ENCODE data around the gene MGAT4D. TPM values are rescaled to one million over a fixed set of nuclear protein-coding genes. Genes with fewer than 3 reads are reported as not detected.

Gene MGAT4D
- polyA plus RNA-seq, 1 donor (not counting 4 experiments of a cell fraction or from before 2014, with no cell fraction given) = not detected

- TF ChIP-seq EZH2 (IDR thresholded peaks at IDR 0.05; ENCODE audit: low read length) = no peak
- TF ChIP-seq CTCF (optimal IDR thresholded peaks at IDR 0.05 in 1 of 3, IDR thresholded peaks at IDR 0.05 in 1 of 3, conservative IDR thresholded peaks at IDR 0.05 in 1 of 3; ENCODE audit: extremely low read depth in 1 of 3, insufficient read depth in 2 of 3, low read length in 3 of 3) = no peak
- DNase-seq (ENCODE audit: low read depth, low spot score) (no peak), FAIRE-seq (no peak)
- Histone ChIP-seq H3K27ac (ENCODE audit: control insufficient read depth, insufficient read depth, low read length) (no peak overlapping the region), H3K9me1 (ENCODE audit: control insufficient read depth, extremely low read depth, insufficient read depth, low read length) (no peaks in the 10 kb centered on the region), H4K20me1 (ENCODE audit: control insufficient read depth, extremely low read depth, insufficient read depth, low read length) (no peaks in the 10 kb centered on the region), H3K4me2 (ENCODE audit: control insufficient read depth, extremely low read depth, insufficient read depth, low read depth, low read length) (no peak overlapping the region), H3K9me3 (ENCODE audit: control insufficient read depth, low read depth, low read length) (no peaks in the 10 kb centered on the region), H2AFZ (ENCODE audit: control insufficient read depth, low read length) (no peak overlapping the region), H3K4me1 (ENCODE audit: control insufficient read depth, extremely low read depth, insufficient read depth, low read length) (no peaks in the 10 kb centered on the region), H3K4me3 (ENCODE audit: control insufficient read depth in 2 of 3, extremely low read depth in 1 of 3, insufficient read depth in 2 of 3, low read depth in 1 of 3, low read length in 3 of 3) (no peak overlapping the region), H3K79me2 (ENCODE audit: control insufficient read depth, insufficient read depth, low read length) (no peaks in the 10 kb centered on the region), H3K27me3 (ENCODE audit: control insufficient read depth, extremely low read depth, insufficient read depth, low read length) (no peaks in the 10 kb centered on the region), H3K9ac (ENCODE audit: control insufficient read depth, extremely low read depth, insufficient read depth, low read length) (no peak overlapping the region), H3K36me3 (ENCODE audit: control insufficient read depth in 2 of 2, extremely low read depth in 1 of 2, insufficient read depth in 2 of 2, low read length in 2 of 2) (no peaks in the 10 kb centered on the region)
- dilution Hi-C loops (cut with MboI; ENCODE audit: extremely low pct_ligation_motif_present, low sequenced_read_pairs) = no loop called here
These were observed 47.7 kb downstream of the MGAT4D start for GRCh38 chr4:140450352-140450751.

GRCh38 chr4:140448830-140449229 is 49.3 kb downstream of the MGAT4D start:
- no peak overlapping the region for H3K4me3 ChIP-seq (ENCODE audit: control insufficient read depth in 2 of 3, extremely low read depth in 1 of 3, insufficient read depth in 2 of 3, low read depth in 1 of 3, low read length in 3 of 3)
- no peak for DNase-seq (ENCODE audit: low read depth, low spot score)
- no peak overlapping the region for H3K4me2 ChIP-seq (ENCODE audit: control insufficient read depth, extremely low read depth, insufficient read depth, low read depth, low read length)

More at GRCh38 chr4:140448830-140449229, 49.3 kb downstream of the MGAT4D start:
- Histone ChIP-seq H3K27me3 (ENCODE audit: control insufficient read depth, extremely low read depth, insufficient read depth, low read length) (no peaks in the 10 kb centered on the region), H3K79me2 (ENCODE audit: control insufficient read depth, insufficient read depth, low read length) (no peaks in the 10 kb centered on the region), H3K9ac (ENCODE audit: control insufficient read depth, extremely low read depth, insufficient read depth, low read length) (no peak overlapping the region), H3K27ac (ENCODE audit: control insufficient read depth, insufficient read depth, low read length) (no peak overlapping the region), H4K20me1 (ENCODE audit: control insufficient read depth, extremely low read depth, insufficient read depth, low read length) (no peaks in the 10 kb centered on the region), H3K9me3 (ENCODE audit: control insufficient read depth, low read depth, low read length) (no peaks in the 10 kb centered on the region), H3K9me1 (ENCODE audit: control insufficient read depth, extremely low read depth, insufficient read depth, low read length) (no peaks in the 10 kb centered on the region), H3K4me1 (ENCODE audit: control insufficient read depth, extremely low read depth, insufficient read depth, low read length) (no peaks in the 10 kb centered on the region), H3K36me3 (ENCODE audit: control insufficient read depth in 2 of 2, extremely low read depth in 1 of 2, insufficient read depth in 2 of 2, low read length in 2 of 2) (no peaks in the 10 kb centered on the region), H2AFZ (ENCODE audit: control insufficient read depth, low read length) (no peak overlapping the region)
- dilution Hi-C loops (cut with MboI; ENCODE audit: extremely low pct_ligation_motif_present, low sequenced_read_pairs) = no loop called here
- FAIRE-seq = no peak
- TF ChIP-seq CTCF (optimal IDR thresholded peaks at IDR 0.05 in 1 of 3, IDR thresholded peaks at IDR 0.05 in 1 of 3, conservative IDR thresholded peaks at IDR 0.05 in 1 of 3; ENCODE audit: extremely low read depth in 1 of 3, insufficient read depth in 2 of 3, low read length in 3 of 3) (no peak), EZH2 (IDR thresholded peaks at IDR 0.05; ENCODE audit: low read length) (no peak)

Data from keratinocyte (primary cell).